ENCODE data around the gene GOLGA8O.
"Not testable (repeated sequence)": the region's sequence is repeated elsewhere in the genome, so short reads cannot be mapped to it uniquely, and the experiment has no call there.

GOLGA8O gene

GRCh38 chr15:32455534-32455933 lies at the start of gene GOLGA8O:
TSS of gene GOLGA8O (minus strand) at chr15:32455634. CDS start at chr15:32455536, 98 bp downstream.
- not testable (repeated sequence) for DNase-seq

- not testable (repeated sequence) for DNase-seq
These were observed 48.8 kb upstream of the GOLGA8O start for GRCh38 chr15:32504152-32504811.

GRCh38 chr15:32502946-32503345 lies 47.5 kb upstream of the GOLGA8O start:
- not testable (repeated sequence) for DNase-seq

GRCh38 chr15:32492768-32493167 lies 37.3 kb upstream of the GOLGA8O start:
- DNase-seq = not testable (repeated sequence)

- DNase-seq = not testable (repeated sequence)
These were observed 31.0 kb upstream of the GOLGA8O start for GRCh38 chr15:32486474-32486873.

GRCh38 chr15:32483377-32483776 lies 27.9 kb upstream of the GOLGA8O start:
- not testable (repeated sequence) for DNase-seq

- not testable (repeated sequence) for DNase-seq
These were observed 26.2 kb upstream of the GOLGA8O start for GRCh38 chr15:32481683-32482082.

- not testable (repeated sequence) for DNase-seq
These were observed 12.6 kb upstream of the GOLGA8O start for GRCh38 chr15:32468076-32468475.

GRCh38 chr15:32440445-32440977 lies 14.9 kb downstream of the GOLGA8O start:
- not testable (repeated sequence) for DNase-seq

GRCh38 chr15:32434102-32434963 lies 21.1 kb downstream of the GOLGA8O start:
- not testable (repeated sequence) for DNase-seq

- not testable (repeated sequence) for DNase-seq
These were observed 27.8 kb downstream of the GOLGA8O start for GRCh38 chr15:32427635-32428034.

- DNase-seq = not testable (repeated sequence)
These were observed 28.9 kb downstream of the GOLGA8O start for GRCh38 chr15:32426511-32426910.

GRCh38 chr15:32407903-32408302 lies 47.5 kb downstream of the GOLGA8O start:
- DNase-seq = not testable (repeated sequence)

GRCh38 chr15:32403192-32403591 lies 52.2 kb downstream of the GOLGA8O start, which contains the start of gene GOLGA8K:
TSS of gene GOLGA8K (minus strand) at chr15:32403292. CDS start at chr15:32403194, 98 bp downstream.
- DNase-seq = not testable (repeated sequence)

- DNase-seq = not testable (repeated sequence)
These were observed 58.9 kb downstream of the GOLGA8O start for GRCh38 chr15:32396522-32396921.
